Neural cell (in vitro differentiated cells): ENCODE data around the gene REL. TPM values are rescaled to one million over a fixed set of nuclear protein-coding genes. Genes with fewer than 3 reads are reported as not detected.

ENCODE experiments used
- H2AFZ ChIP-seq: fragments of 200-600, 300-800 bp; sonication (generic), shearing (Covaris generic); 2 replicates; pipeline ENCODE4 v1.6.0; 2014; ENCODE audit warnings: low read depth, mild to moderate bottlenecking, antibody characterized with exemption, low read length, moderate library complexity
- H3F3A ChIP-seq: fragments of 200-600 bp; shearing (Covaris generic); 2 replicates; pipeline ENCODE4 v1.6.1; 2016; ENCODE audit warnings: mild to moderate bottlenecking, moderate library complexity, mixed read lengths, antibody characterized with exemption, low read length; ENCODE audit not compliant: insufficient read depth, poor library complexity, severe bottlenecking
- H3K27ac ChIP-seq: fragments of 200-600, 300-800 bp; sonication (generic), shearing (Covaris generic); 2 replicates; pipeline ENCODE4 v1.5.1; 2014; ENCODE audit warnings: mild to moderate bottlenecking, low read length, moderate library complexity
- H3K27me3 ChIP-seq: fragments of 300-800, 200-600 bp; sonication (generic), shearing (Covaris generic); 2 replicates; pipeline ENCODE4 v1.6.0; 2014; ENCODE audit warnings: mild to moderate bottlenecking, low read depth, low read length, moderate library complexity; ENCODE audit not compliant: insufficient read depth
- H3K36me3 ChIP-seq: fragments of 300-800, 200-600 bp; sonication (generic), shearing (Covaris generic); 2 replicates; pipeline ENCODE4 v1.5.1; 2014; ENCODE audit warnings: mild to moderate bottlenecking, antibody characterized with exemption, low read length, moderate library complexity; ENCODE audit not compliant: insufficient read depth
- H3K4me2 ChIP-seq: fragments of 300-800, 200-600 bp; sonication (generic), shearing (Covaris generic); 2 replicates; pipeline ENCODE4 v1.6.0; 2014; ENCODE audit warnings: mild to moderate bottlenecking, low read length
- H3K4me3 ChIP-seq: fragments of 300-800, 200-600 bp; sonication (generic), shearing (Covaris generic); 2 replicates; pipeline ENCODE4 v1.5.1; 2014; ENCODE audit warnings: mild to moderate bottlenecking, low read length, moderate library complexity
- H3K79me2 ChIP-seq: fragments of 200-600 bp; shearing (Covaris generic); replicated peaks from 2 replicates; pipeline ENCODE4 v1.6.0; 2014; ENCODE audit warnings: mild to moderate bottlenecking, low read length, moderate library complexity; ENCODE audit not compliant: insufficient read depth
- H3K9ac ChIP-seq: fragments of 300-800, 200-600 bp; sonication (generic), shearing (Covaris generic); 2 replicates; pipeline ENCODE4 v1.6.1; 2016; ENCODE audit warnings: mild to moderate bottlenecking, low read length, mixed read lengths
- H3K9me2 ChIP-seq: fragments of 200-600 bp; shearing (Covaris generic); 2 replicates; pipeline ENCODE4 v1.6.1; 2016; ENCODE audit warnings: mild to moderate bottlenecking, low read length, mixed read lengths; ENCODE audit not compliant: insufficient read depth
- H3K9me3 ChIP-seq: fragments of 200-600, 300-800 bp; sonication (generic), shearing (Covaris generic); 2 replicates; pipeline ENCODE4 v1.6.1; 2016; ENCODE audit warnings: mild to moderate bottlenecking, mixed run types, low read length, moderate library complexity, mixed read lengths
- H4K20me1 ChIP-seq: fragments of 200-600 bp; shearing (Covaris generic); 2 replicates; pipeline ENCODE4 v1.6.1; 2016; ENCODE audit warnings: mild to moderate bottlenecking, mixed run types; ENCODE audit not compliant: insufficient read depth
- CTCF ChIP-seq: fragments of 450-650 bp; IDR thresholded peaks from 2 replicates; pipeline ENCODE4 v1.5.1; 2014; ENCODE audit warnings: antibody characterized with exemption, mild to moderate bottlenecking, moderate library complexity; ENCODE audit not compliant: poor library complexity, severe bottlenecking
- EP300 ChIP-seq: fragments of 450-650 bp; conservative IDR thresholded peaks from 2 replicates; pipeline ENCODE4 v1.6.1; 2014; ENCODE audit warnings: antibody characterized with exemption, mild to moderate bottlenecking, moderate library complexity; ENCODE audit not compliant: poor library complexity, severe bottlenecking
- EZH2 ChIP-seq: fragments of 200-600, 300-800 bp; shearing (Covaris generic), sonication (generic); IDR thresholded peaks from 2 replicates; pipeline ENCODE4 v1.6.1; 2014; ENCODE audit warnings: antibody characterized with exemption, low read length, borderline replicate concordance, mild to moderate bottlenecking; ENCODE audit not compliant: insufficient read depth, poor library complexity, severe bottlenecking
- MXI1 ChIP-seq: fragments of 450-650 bp; conservative IDR thresholded peaks from 2 replicates; pipeline ENCODE4 v1.6.1; 2014; ENCODE audit warnings: antibody characterized with exemption, mild to moderate bottlenecking; ENCODE audit not compliant: poor library complexity, severe bottlenecking
- POLR2AphosphoS5 ChIP-seq: IDR thresholded peaks from 2 replicates; pipeline ENCODE4 v1.6.1; 2012
- RAD21 ChIP-seq: fragments of 450-650 bp; conservative IDR thresholded peaks from 2 replicates; pipeline ENCODE4 v1.6.1; 2014; ENCODE audit warnings: antibody characterized with exemption, mild to moderate bottlenecking, moderate library complexity
- REST ChIP-seq: IDR thresholded peaks from 2 replicates; pipeline ENCODE4 v1.6.1; 2012; ENCODE audit warnings: borderline replicate concordance
- SMC3 ChIP-seq: fragments of 450-650 bp; conservative IDR thresholded peaks from 2 replicates; pipeline ENCODE4 v1.6.1; 2014; ENCODE audit warnings: antibody characterized with exemption, mild to moderate bottlenecking, moderate library complexity; ENCODE audit not compliant: poor library complexity
- TAF1 ChIP-seq: IDR thresholded peaks from 2 replicates; pipeline ENCODE4 v1.6.1; 2012; ENCODE audit warnings: low read depth
- polyA plus RNA-seq: library from polyadenylated mRNA; depleted of rRNA; stranded (reverse); fragments of >200 nt; gene quantifications from 2 replicates; pipeline ENCODE4 v1.2.3, GENCODE V29; 2014

The REL gene
- polyA plus RNA-seq, 1 donor from 2014 or later: 1.9 TPM

DNA sequence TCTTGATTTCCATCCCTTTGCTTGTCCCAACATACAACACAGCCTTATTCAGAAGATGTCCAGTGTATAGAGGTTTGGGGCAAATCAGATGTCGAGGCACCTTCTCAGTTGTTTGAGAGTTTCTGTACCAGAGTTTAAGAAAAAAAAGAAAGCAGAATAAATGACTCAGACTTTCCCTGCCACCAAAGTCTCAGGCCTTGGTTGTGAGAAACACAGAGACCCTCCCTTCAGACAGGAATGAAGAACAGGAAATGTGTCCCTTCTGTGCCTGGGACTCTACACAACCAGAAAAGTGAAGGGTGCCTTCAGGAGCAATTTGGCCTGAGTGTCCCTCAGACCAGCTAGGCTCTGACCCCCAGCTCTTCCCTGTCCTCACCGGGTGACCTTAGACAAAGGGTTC is 37.3 kb upstream of the REL start:
- Histone ChIP-seq H3K9me3 (no peaks in the 10 kb centered on the region), H3K9ac (no peak overlapping the region), H3F3A (no peaks in the 10 kb centered on the region), H3K4me2 (no peak overlapping the region), H3K9me2 (no peaks in the 10 kb centered on the region), H4K20me1 (no peaks in the 10 kb centered on the region), H3K4me3 (no peak overlapping the region), H3K27me3 (no peaks in the 10 kb centered on the region), H3K36me3 (no peaks in the 10 kb centered on the region), H3K27ac (no peak overlapping the region), H3K79me2 (no peaks in the 10 kb centered on the region), H2AFZ (no peak overlapping the region)
- no peak for TF ChIP-seq REST
- TF ChIP-seq SMC3: no peak
- TF ChIP-seq TAF1: no peak
- no peak for TF ChIP-seq RAD21
- TF ChIP-seq MXI1: no peak
- TF ChIP-seq CTCF: no peak
- TF ChIP-seq EP300: no peak

DNA sequence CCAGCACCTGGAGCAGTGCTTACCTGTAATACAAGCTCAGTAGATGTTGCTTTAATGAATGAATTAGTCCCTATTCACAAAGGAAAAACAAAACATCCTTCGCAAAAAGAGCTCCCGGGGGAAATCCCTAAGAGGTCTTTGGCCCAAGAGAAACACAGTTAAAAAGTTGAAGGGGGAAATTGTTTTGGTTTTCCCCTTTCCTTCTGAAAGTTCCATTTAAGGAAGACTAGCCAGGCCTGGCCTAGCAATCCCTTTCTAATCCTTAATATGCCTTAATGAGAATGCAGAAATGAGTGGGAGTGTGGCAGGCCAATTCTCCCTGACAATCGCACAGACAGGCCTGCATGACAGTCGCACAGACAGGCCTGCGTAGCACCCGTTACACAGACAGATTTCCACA is 33.5 kb upstream of the REL start:
- Histone ChIP-seq H2AFZ (no peak overlapping the region), H3K27me3 (no peaks in the 10 kb centered on the region), H3F3A (no peaks in the 10 kb centered on the region), H3K4me3 (no peak overlapping the region), H3K9me3 (no peaks in the 10 kb centered on the region), H3K79me2 (no peaks in the 10 kb centered on the region), H3K27ac (no peak overlapping the region), H3K4me2 (no peak overlapping the region), H3K36me3 (no peaks in the 10 kb centered on the region), H4K20me1 (no peaks in the 10 kb centered on the region), H3K9ac (no peak overlapping the region), H3K9me2 (no peaks in the 10 kb centered on the region)
- TF ChIP-seq TAF1 (no peak), SMC3 (no peak), MXI1 (no peak), RAD21 (no peak), EZH2 (no peak), POLR2AphosphoS5 (no peak), CTCF (no peak), REST (no peak), EP300 (no peak)
